ENCODE results near the gene HOXD9. TPM values are rescaled to one million over a fixed set of nuclear protein-coding genes. Genes with fewer than 3 reads are reported as not detected.

The HOXD9 gene
- polyA plus RNA-seq, 1 donor (not counting 4 experiments of a cell fraction or from before 2014, with no cell fraction given): not detected

DNA sequence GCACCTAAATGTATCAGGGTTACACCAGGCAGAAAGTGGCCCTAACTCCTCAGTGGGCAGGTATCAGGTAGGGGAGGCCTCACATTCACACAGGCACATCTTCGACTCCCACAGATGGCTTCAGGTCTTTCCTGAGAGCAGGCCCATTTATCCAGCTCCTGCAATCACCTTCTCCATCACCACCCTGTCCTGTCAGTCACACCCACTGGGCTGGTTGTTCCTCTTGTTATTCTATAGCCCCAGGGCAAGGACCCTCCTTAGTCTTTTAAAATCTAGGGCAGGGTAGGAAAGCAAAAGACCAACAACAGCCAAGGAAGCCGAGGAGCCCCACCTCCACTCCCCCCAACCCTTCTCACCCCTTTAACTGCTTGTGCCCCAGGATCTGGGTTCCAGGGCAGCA is 19.8 kb downstream of the HOXD9 start:
- dilution Hi-C loops (cut with MboI; ENCODE audit: extremely low pct_ligation_motif_present, low sequenced_read_pairs): no loop called here
- DNase-seq (ENCODE audit: low read depth, low spot score): no peak
- H3K79me2 ChIP-seq (ENCODE audit: control insufficient read depth, insufficient read depth, low read length): no peaks in the 10 kb centered on the region

DNA sequence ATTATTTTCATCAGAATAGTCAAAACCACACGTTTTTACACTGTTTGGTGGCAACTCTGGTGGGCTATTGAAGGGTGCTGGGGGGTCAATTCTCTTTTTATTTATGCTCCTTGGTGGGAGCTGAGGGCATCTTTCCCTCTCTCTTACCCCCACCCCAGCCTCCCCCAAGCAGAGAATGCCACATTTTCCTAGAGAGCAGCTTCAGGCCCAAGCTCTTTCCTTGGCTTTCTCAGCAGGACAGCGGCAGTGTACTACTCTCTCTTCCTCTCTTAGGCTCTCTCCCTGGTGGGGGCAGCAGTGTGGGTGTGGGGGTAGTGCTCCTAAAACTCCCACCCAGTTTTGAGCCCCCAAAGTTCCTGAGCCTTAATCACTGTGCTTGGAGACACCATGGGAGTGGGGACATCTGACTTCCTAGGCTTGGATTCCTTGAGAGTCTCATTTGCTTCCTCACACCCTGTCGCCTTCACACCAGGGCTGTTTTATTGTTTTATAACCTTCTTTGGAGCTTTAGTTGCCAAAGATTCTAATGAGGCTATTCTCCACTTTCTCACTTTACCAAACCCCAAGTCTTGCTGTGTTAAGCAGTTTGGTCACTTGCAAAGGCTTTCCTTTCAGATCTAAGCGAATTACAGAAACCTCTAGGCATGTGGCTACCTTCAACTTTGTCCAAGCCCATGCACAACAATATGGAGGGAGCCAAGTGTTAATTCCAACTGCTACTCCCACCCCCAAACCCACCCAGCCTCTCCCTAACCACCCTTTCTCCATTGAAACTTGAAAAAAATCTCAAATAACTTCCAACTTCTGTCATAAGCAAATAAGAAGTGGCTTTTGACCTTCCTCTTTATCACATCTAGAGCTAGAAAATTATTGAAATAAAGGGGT is 22.8 kb downstream of the HOXD9 start:
- no peaks in the 10 kb centered on the region for H3K79me2 ChIP-seq (ENCODE audit: control insufficient read depth, insufficient read depth, low read length)
- TF ChIP-seq, protein P1, sequence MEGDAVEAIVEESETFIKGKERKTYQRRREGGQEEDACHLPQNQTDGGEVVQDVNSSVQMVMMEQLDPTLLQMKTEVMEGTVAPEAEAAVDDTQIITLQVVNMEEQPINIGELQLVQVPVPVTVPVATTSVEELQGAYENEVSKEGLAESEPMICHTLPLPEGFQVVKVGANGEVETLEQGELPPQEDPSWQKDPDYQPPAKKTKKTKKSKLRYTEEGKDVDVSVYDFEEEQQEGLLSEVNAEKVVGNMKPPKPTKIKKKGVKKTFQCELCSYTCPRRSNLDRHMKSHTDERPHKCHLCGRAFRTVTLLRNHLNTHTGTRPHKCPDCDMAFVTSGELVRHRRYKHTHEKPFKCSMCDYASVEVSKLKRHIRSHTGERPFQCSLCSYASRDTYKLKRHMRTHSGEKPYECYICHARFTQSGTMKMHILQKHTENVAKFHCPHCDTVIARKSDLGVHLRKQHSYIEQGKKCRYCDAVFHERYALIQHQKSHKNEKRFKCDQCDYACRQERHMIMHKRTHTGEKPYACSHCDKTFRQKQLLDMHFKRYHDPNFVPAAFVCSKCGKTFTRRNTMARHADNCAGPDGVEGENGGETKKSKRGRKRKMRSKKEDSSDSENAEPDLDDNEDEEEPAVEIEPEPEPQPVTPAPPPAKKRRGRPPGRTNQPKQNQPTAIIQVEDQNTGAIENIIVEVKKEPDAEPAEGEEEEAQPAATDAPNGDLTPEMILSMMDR (optimal IDR thresholded peaks at IDR 0.05 in 1 of 3, IDR thresholded peaks at IDR 0.05 in 1 of 3, conservative IDR thresholded peaks at IDR 0.05 in 1 of 3; ENCODE audit: extremely low read depth in 1 of 3, insufficient read depth in 2 of 3, low read length in 3 of 3): no peak
- H3K9ac ChIP-seq (ENCODE audit: control insufficient read depth, extremely low read depth, insufficient read depth, low read length): no peak overlapping the region
- no peak for DNase-seq (ENCODE audit: low read depth, low spot score)
- H3K27ac ChIP-seq (ENCODE audit: control insufficient read depth, insufficient read depth, low read length): no peak overlapping the region
- no peak overlapping the region for H3K4me2 ChIP-seq (ENCODE audit: control insufficient read depth, extremely low read depth, insufficient read depth, low read depth, low read length)
- no peaks in the 10 kb centered on the region for H4K20me1 ChIP-seq (ENCODE audit: control insufficient read depth, extremely low read depth, insufficient read depth, low read length)
- H3K36me3 ChIP-seq (ENCODE audit: control insufficient read depth in 2 of 2, extremely low read depth in 1 of 2, insufficient read depth in 2 of 2, low read length in 2 of 2): no peaks in the 10 kb centered on the region
- no peak overlapping the region for H3K4me3 ChIP-seq (ENCODE audit: control insufficient read depth in 2 of 3, extremely low read depth in 1 of 3, insufficient read depth in 2 of 3, low read depth in 1 of 3, low read length in 3 of 3)
- no peak overlapping the region for H2AFZ ChIP-seq (ENCODE audit: control insufficient read depth, low read length)
- H3K4me1 ChIP-seq (ENCODE audit: control insufficient read depth, extremely low read depth, insufficient read depth, low read length): no peaks in the 10 kb centered on the region
- H3K27me3 ChIP-seq (ENCODE audit: control insufficient read depth, extremely low read depth, insufficient read depth, low read length): peaks cover 79% of the 10 kb centered on the region
- dilution Hi-C loops (cut with MboI; ENCODE audit: extremely low pct_ligation_motif_present, low sequenced_read_pairs): no loop called here
- H3K9me1 ChIP-seq (ENCODE audit: control insufficient read depth, extremely low read depth, insufficient read depth, low read length): no peaks in the 10 kb centered on the region
- no peak for FAIRE-seq
- no peaks in the 10 kb centered on the region for H3K9me3 ChIP-seq (ENCODE audit: control insufficient read depth, low read depth, low read length)

More for the DNA sequence above, 19.8 kb downstream of the HOXD9 start:
- no peaks in the 10 kb centered on the region for H3K9me1 ChIP-seq (ENCODE audit: control insufficient read depth, extremely low read depth, insufficient read depth, low read length)
- no peaks in the 10 kb centered on the region for H3K4me1 ChIP-seq (ENCODE audit: control insufficient read depth, extremely low read depth, insufficient read depth, low read length)
- FAIRE-seq: no peak
- H3K9me3 ChIP-seq (ENCODE audit: control insufficient read depth, low read depth, low read length): peaks cover 8% of the 10 kb centered on the region
- no peak overlapping the region for H3K9ac ChIP-seq (ENCODE audit: control insufficient read depth, extremely low read depth, insufficient read depth, low read length)
- no peak overlapping the region for H2AFZ ChIP-seq (ENCODE audit: control insufficient read depth, low read length)
- no peak overlapping the region for H3K4me3 ChIP-seq (ENCODE audit: control insufficient read depth in 2 of 3, extremely low read depth in 1 of 3, insufficient read depth in 2 of 3, low read depth in 1 of 3, low read length in 3 of 3)
- no peaks in the 10 kb centered on the region for H3K36me3 ChIP-seq (ENCODE audit: control insufficient read depth in 2 of 2, extremely low read depth in 1 of 2, insufficient read depth in 2 of 2, low read length in 2 of 2)
- H4K20me1 ChIP-seq (ENCODE audit: control insufficient read depth, extremely low read depth, insufficient read depth, low read length): no peaks in the 10 kb centered on the region
- H3K4me2 ChIP-seq (ENCODE audit: control insufficient read depth, extremely low read depth, insufficient read depth, low read depth, low read length): no peak overlapping the region
- TF ChIP-seq, protein P1 (optimal IDR thresholded peaks at IDR 0.05 in 1 of 3, IDR thresholded peaks at IDR 0.05 in 1 of 3, conservative IDR thresholded peaks at IDR 0.05 in 1 of 3; ENCODE audit: extremely low read depth in 1 of 3, insufficient read depth in 2 of 3, low read length in 3 of 3): no peak
- no peak for TF ChIP-seq EZH2 (IDR thresholded peaks at IDR 0.05; ENCODE audit: low read length)
- H3K27ac ChIP-seq (ENCODE audit: control insufficient read depth, insufficient read depth, low read length): no peak overlapping the region
- peaks cover 74% of the 10 kb centered on the region for H3K27me3 ChIP-seq (ENCODE audit: control insufficient read depth, extremely low read depth, insufficient read depth, low read length)
